ENCODE results near the gene RHOC.

- TF ChIP-seq, protein P1, sequence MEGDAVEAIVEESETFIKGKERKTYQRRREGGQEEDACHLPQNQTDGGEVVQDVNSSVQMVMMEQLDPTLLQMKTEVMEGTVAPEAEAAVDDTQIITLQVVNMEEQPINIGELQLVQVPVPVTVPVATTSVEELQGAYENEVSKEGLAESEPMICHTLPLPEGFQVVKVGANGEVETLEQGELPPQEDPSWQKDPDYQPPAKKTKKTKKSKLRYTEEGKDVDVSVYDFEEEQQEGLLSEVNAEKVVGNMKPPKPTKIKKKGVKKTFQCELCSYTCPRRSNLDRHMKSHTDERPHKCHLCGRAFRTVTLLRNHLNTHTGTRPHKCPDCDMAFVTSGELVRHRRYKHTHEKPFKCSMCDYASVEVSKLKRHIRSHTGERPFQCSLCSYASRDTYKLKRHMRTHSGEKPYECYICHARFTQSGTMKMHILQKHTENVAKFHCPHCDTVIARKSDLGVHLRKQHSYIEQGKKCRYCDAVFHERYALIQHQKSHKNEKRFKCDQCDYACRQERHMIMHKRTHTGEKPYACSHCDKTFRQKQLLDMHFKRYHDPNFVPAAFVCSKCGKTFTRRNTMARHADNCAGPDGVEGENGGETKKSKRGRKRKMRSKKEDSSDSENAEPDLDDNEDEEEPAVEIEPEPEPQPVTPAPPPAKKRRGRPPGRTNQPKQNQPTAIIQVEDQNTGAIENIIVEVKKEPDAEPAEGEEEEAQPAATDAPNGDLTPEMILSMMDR (IDR thresholded peaks at IDR 0.05; ENCODE audit: low read depth, low read length, missing input control): no peak
- TF ChIP-seq ATF3 (IDR thresholded peaks at IDR 0.05): no peak
- TF ChIP-seq HNF4G (IDR thresholded peaks at IDR 0.05): no peak
- TF ChIP-seq EGR1 (IDR thresholded peaks at IDR 0.05; ENCODE audit: low read depth in 2 of 2): no peak
Measured at GRCh38 chr1:112699425-112700144, 7.3 kb downstream of the RHOC start.

All from liver (tissue), 3 donors.